SK-N-SH treated with all-trans-retinoic acid at 6 μM for 48 hours (cell line): ENCODE measurements around the gene SAP30L.

Source experiments
- ATAC-seq: fragments of 200-7000 bp; cut with Tn5 transposase; 3 replicates; pipeline ENCODE4 v1.9.1; 2020; ENCODE audit warnings: mild to moderate bottlenecking, moderate library complexity
- ARNTL ChIP-seq: fragments of 450-650 bp; formaldehyde crosslinking; IDR thresholded peaks from 2 replicates; pipeline ENCODE4 v1.5.0; 2020; ENCODE audit warnings: low read depth, mild to moderate bottlenecking, moderate library complexity, borderline replicate concordance
- BACH2 ChIP-seq: fragments of 250-450 bp; sonication (Bioruptor Pico); IDR thresholded peaks from 2 replicates; pipeline ENCODE4 v1.9.0; 2021; ENCODE audit warnings: mild to moderate bottlenecking, borderline replicate concordance
- CREB5 ChIP-seq: fragments of 250-450 bp; sonication (Bioruptor Pico); IDR thresholded peaks from 2 replicates; pipeline ENCODE4 v1.5.1; 2020; ENCODE audit warnings: low read depth, mild to moderate bottlenecking, moderate library complexity
- CSDC2 ChIP-seq: fragments of 250-450 bp; sonication (Bioruptor Pico); IDR thresholded peaks from 2 replicates; pipeline ENCODE4 v1.5.0; 2020; ENCODE audit warnings: mild to moderate bottlenecking, moderate library complexity
- ESRRG ChIP-seq: fragments of 250-450 bp; sonication (Bioruptor Pico); IDR thresholded peaks from 2 replicates; pipeline ENCODE4 v1.6.1; 2021; ENCODE audit warnings: mild to moderate bottlenecking
- GLIS3 ChIP-seq: fragments of 250-450 bp; sonication (Bioruptor Pico); IDR thresholded peaks from 2 replicates; pipeline ENCODE4 v1.5.0; 2020; ENCODE audit warnings: mild to moderate bottlenecking, moderate library complexity
- ISL1 ChIP-seq: fragments of 250-450 bp; sonication (Bioruptor Pico); IDR thresholded peaks from 2 replicates; pipeline ENCODE4 v2.1.2; 2022; ENCODE audit warnings: mild to moderate bottlenecking, moderate library complexity
- OSR1 ChIP-seq: fragments of 250-450 bp; sonication (Bioruptor Pico); IDR thresholded peaks from 2 replicates; pipeline ENCODE4 v1.8.0; 2022; ENCODE audit warnings: moderate library complexity, mild to moderate bottlenecking, inconsistent platforms
- PPARA ChIP-seq: fragments of 250-450 bp; sonication (Bioruptor Pico); IDR thresholded peaks from 2 replicates; pipeline ENCODE4 v1.5.0; 2020; ENCODE audit warnings: mild to moderate bottlenecking, borderline replicate concordance
- RARB ChIP-seq: fragments of 250-450 bp; sonication (Bioruptor Pico); IDR thresholded peaks from 2 replicates; pipeline ENCODE4 v1.8.0; 2021; ENCODE audit warnings: mild to moderate bottlenecking, moderate library complexity
- TCF4 ChIP-seq: fragments of 250-450 bp; sonication (Bioruptor Pico); IDR thresholded peaks from 2 replicates; pipeline ENCODE4 v1.8.0; 2021; ENCODE audit warnings: mild to moderate bottlenecking, moderate library complexity, borderline replicate concordance
- TOX ChIP-seq: fragments of 250-450 bp; sonication (Bioruptor Pico); IDR thresholded peaks from 2 replicates; pipeline ENCODE4 v1.8.0; 2021; ENCODE audit warnings: mild to moderate bottlenecking, moderate library complexity, borderline replicate concordance
- TSHZ2 ChIP-seq: fragments of 250-450 bp; sonication (Bioruptor Pico); IDR thresholded peaks from 2 replicates; pipeline ENCODE4 v1.5.0; 2020; ENCODE audit warnings: mild to moderate bottlenecking, moderate library complexity
- ZC3H10 ChIP-seq: fragments of 250-450 bp; sonication (Bioruptor Pico); IDR thresholded peaks from 2 replicates; pipeline ENCODE4 v1.5.1; 2021; ENCODE audit warnings: mild to moderate bottlenecking, moderate library complexity
- ZFP3 ChIP-seq: fragments of 250-450 bp; sonication (Bioruptor Pico); IDR thresholded peaks from 2 replicates; pipeline ENCODE4 v1.5.0; 2020; ENCODE audit warnings: mild to moderate bottlenecking, moderate library complexity
- ZFP30 ChIP-seq: fragments of 450-650 bp; formaldehyde crosslinking; IDR thresholded peaks from 2 replicates; pipeline ENCODE4 v1.5.0; 2022; ENCODE audit warnings: mild to moderate bottlenecking, moderate library complexity
- ZNF565 ChIP-seq: fragments of 450-650 bp; formaldehyde crosslinking; conservative IDR thresholded peaks from 2 replicates; pipeline ENCODE4 v1.5.0; 2020; ENCODE audit warnings: low read depth, mild to moderate bottlenecking, moderate library complexity
- ZNF70 ChIP-seq: fragments of 450-650 bp; formaldehyde crosslinking; IDR thresholded peaks from 2 replicates; pipeline ENCODE4 v1.5.0; 2020; ENCODE audit warnings: mild to moderate bottlenecking, moderate library complexity
- ZNF8 ChIP-seq: fragments of 450-650 bp; formaldehyde crosslinking; IDR thresholded peaks from 2 replicates; pipeline ENCODE4 v1.5.0; 2020; ENCODE audit warnings: mild to moderate bottlenecking, moderate library complexity
- TF ChIP-seq, protein P1 (sequence below): fragments of 250-450 bp; sonication (Bioruptor Pico); IDR thresholded peaks from 2 replicates; pipeline ENCODE4 v1.8.0; 2020; ENCODE audit warnings: mild to moderate bottlenecking, moderate library complexity, borderline replicate concordance
- TF ChIP-seq, protein P2 (sequence below): fragments of 250-450 bp; sonication (Bioruptor Pico); IDR thresholded peaks from 2 replicates; pipeline ENCODE4 v1.8.0; 2021; ENCODE audit warnings: low read depth, mild to moderate bottlenecking, moderate library complexity, borderline replicate concordance

The SAP30L gene

DNA sequence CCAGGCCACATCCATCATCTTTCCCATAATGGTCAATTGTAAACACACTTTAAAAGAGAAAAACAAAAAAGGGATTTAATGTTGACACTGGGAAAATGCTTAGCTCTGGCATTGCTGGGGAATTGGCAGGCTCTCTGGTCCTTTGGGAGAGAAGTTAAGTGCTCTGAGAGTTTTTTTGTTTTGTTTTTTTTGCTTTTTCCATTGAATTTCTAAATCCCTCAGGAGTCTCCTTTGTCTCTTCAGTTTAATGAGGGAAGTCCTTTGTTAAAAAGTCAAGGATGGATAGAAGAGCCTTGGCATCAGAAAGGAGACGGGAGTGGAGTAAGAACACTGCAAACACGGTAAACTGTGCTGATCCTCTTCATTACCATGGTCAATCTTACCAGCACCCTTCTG lies 39.3 kb downstream of the SAP30L start:
- ATAC-seq = no peak
- TF ChIP-seq CSDC2 (CRISPR knock-in tag) = no peak
- no peak for TF ChIP-seq TSHZ2
- TF ChIP-seq ZNF8 (CRISPR knock-in tag) = no peak
- no peak for TF ChIP-seq BACH2 (CRISPR knock-in tag)
- no peak for TF ChIP-seq ZNF70
- TF ChIP-seq ZFP3 (CRISPR knock-in tag) = no peak
- no peak for TF ChIP-seq CREB5 (CRISPR knock-in tag)
- no peak for TF ChIP-seq ARNTL (CRISPR knock-in tag)
- no peak for TF ChIP-seq TOX (CRISPR knock-in tag)
- no peak for TF ChIP-seq RARB
- TF ChIP-seq ZNF565 (CRISPR knock-in tag) = no peak
- TF ChIP-seq, protein P1, sequence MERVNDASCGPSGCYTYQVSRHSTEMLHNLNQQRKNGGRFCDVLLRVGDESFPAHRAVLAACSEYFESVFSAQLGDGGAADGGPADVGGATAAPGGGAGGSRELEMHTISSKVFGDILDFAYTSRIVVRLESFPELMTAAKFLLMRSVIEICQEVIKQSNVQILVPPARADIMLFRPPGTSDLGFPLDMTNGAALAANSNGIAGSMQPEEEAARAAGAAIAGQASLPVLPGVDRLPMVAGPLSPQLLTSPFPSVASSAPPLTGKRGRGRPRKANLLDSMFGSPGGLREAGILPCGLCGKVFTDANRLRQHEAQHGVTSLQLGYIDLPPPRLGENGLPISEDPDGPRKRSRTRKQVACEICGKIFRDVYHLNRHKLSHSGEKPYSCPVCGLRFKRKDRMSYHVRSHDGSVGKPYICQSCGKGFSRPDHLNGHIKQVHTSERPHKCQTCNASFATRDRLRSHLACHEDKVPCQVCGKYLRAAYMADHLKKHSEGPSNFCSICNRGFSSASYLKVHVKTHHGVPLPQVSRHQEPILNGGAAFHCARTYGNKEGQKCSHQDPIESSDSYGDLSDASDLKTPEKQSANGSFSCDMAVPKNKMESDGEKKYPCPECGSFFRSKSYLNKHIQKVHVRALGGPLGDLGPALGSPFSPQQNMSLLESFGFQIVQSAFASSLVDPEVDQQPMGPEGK = no peak
- no peak for TF ChIP-seq OSR1

DNA sequence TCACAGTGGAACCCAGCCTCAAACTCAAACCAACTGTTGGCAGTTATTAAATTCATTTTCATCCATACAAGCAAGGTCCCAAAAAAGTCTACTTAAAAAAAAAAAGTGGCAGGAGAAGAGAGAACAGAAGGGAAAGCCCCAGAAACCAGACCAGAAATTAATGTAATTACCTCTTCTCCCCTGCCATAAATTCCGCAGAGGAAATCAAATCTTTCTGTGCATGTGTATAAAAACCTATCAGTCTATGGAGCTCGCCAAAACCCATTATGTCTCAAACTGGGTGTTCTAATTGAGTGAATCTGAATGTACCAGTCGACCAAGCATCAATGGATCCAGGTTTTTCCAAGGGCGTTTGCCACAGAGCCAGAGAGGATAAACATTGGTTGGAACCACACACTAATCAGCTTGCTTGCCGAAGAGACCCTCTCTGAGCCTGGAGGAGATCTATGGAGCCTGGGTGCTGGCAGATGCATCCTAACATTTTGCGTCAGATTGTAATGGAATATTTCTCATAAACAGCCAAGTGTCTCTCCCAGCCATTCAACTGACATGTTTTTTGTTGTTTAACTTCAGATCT lies 40.1 kb downstream of the SAP30L start:
- peak; percentile 43; the same call in 2 of the 3 replicates for ATAC-seq
- TF ChIP-seq CREB5 (CRISPR knock-in tag) = no peak
- TF ChIP-seq TCF4 = peak; percentile 73
- TF ChIP-seq ZC3H10 (CRISPR knock-in tag) = no peak
- TF ChIP-seq TSHZ2 = 0 out of 2 replicates have a peak, but pooled peaks have one; percentile 48
- no peak for TF ChIP-seq ZNF8 (CRISPR knock-in tag)

- TF ChIP-seq CSDC2 (CRISPR knock-in tag) (no peak), OSR1 (no peak), PPARA (CRISPR knock-in tag) (no peak), BACH2 (CRISPR knock-in tag) (no peak), ARNTL (CRISPR knock-in tag) (no peak), ZC3H10 (CRISPR knock-in tag) (no peak), ZNF565 (CRISPR knock-in tag) (no peak), ESRRG (CRISPR knock-in tag) (no peak), ZFP30 (CRISPR knock-in tag) (no peak), GLIS3 (CRISPR knock-in tag) (no peak), TOX (CRISPR knock-in tag) (no peak), RARB (no peak), ISL1 (CRISPR knock-in tag) (no peak)
- TF ChIP-seq, protein P2, sequence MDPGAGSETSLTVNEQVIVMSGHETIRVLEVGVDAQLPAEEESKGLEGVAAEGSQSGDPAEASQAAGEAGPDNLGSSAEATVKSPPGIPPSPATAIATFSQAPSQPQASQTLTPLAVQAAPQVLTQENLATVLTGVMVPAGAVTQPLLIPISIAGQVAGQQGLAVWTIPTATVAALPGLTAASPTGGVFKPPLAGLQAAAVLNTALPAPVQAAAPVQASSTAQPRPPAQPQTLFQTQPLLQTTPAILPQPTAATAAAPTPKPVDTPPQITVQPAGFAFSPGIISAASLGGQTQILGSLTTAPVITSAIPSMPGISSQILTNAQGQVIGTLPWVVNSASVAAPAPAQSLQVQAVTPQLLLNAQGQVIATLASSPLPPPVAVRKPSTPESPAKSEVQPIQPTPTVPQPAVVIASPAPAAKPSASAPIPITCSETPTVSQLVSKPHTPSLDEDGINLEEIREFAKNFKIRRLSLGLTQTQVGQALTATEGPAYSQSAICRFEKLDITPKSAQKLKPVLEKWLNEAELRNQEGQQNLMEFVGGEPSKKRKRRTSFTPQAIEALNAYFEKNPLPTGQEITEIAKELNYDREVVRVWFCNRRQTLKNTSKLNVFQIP (CRISPR knock-in tag) = no peak
These were observed 40.6 kb downstream of the SAP30L start for GRCh38 chr5:154486427-154486866.

More at GRCh38 chr5:154486427-154486866, 40.6 kb downstream of the SAP30L start:
- peak; percentile 63 for ATAC-seq
